Endothelial cell of umbilical vein (primary cell): ENCODE data around the gene LCN2. TPM values are rescaled to one million over a fixed set of nuclear protein-coding genes. Genes with fewer than 3 reads are reported as not detected.

Source experiments
- BruUV-seq: library from RNA; stranded (reverse); fragments of 400-500 nt; replicated peaks from 2 replicates; lab custom pipeline; 2021; lab: Mats Ljungman, UMichigan
- CTCF ChIA-PET: fragments of 300-600, 350-600 bp; sonication (Branson Sonifier 250); formaldehyde crosslinking; loops from one replicate; lab custom pipeline; 2021; ENCODE audit warnings: antibody characterized with exemption, inconsistent platforms; lab: Charles Lee
- POLR2A ChIA-PET: fragments of 300-600, 350-600 bp; sonication (Branson Sonifier 250); formaldehyde crosslinking; loops from one replicate; lab custom pipeline; 2021; ENCODE audit warnings: antibody characterized with exemption, inconsistent platforms; lab: Charles Lee
- DNase-seq: peaks from one replicate; pipeline ENCODE4 v3.0.0-alpha.2; 2011; ENCODE audit warnings: low read depth, low spot score
- FAIRE-seq: peaks from 2 replicates; lab custom pipeline; 2011; peaks lifted over from hg19 to GRCh38; lab: Jason Lieb, UNC
- H2AFZ ChIP-seq: 2 replicates; pipeline ENCODE4 v1.6.0; 2012; ENCODE audit warnings: low read depth, low read length, control low read depth, inconsistent platforms
- H3K27ac ChIP-seq: 2 replicates; pipeline ENCODE4 v1.5.1; 2011; ENCODE audit warnings: low read depth, mild to moderate bottlenecking, control low read depth, low read length, moderate library complexity; ENCODE audit not compliant: insufficient read depth
- H3K27me3 ChIP-seq, 2 experiments: 2 replicates each; pipeline versions ENCODE4 v1.6.0 to v1.6.1; 2011; ENCODE audit warnings: low read length in 2 of 2, mixed read lengths in 1 of 2; ENCODE audit not compliant: control insufficient read depth in 2 of 2, insufficient read depth in 2 of 2
- H3K36me3 ChIP-seq, 2 experiments: 2 replicates in 1 of 2; 3 replicates in 1 of 2; pipeline ENCODE4 v1.5.1; 2011; ENCODE audit warnings: low read length in 2 of 2, mild to moderate bottlenecking in 1 of 2, moderate library complexity in 1 of 2; ENCODE audit not compliant: control insufficient read depth in 2 of 2, insufficient read depth in 2 of 2; ENCODE audit errors: extremely low read depth in 1 of 2
- H3K4me1 ChIP-seq: 3 replicates; pipeline ENCODE4 v1.5.1; 2011; ENCODE audit warnings: mild to moderate bottlenecking, low read length; ENCODE audit not compliant: control insufficient read depth, insufficient read depth; ENCODE audit errors: extremely low read depth
- H3K4me2 ChIP-seq: 2 replicates; pipeline ENCODE4 v1.6.1; 2011; ENCODE audit warnings: low read length, control low read depth, mixed read lengths; ENCODE audit not compliant: insufficient read depth
- H3K4me3 ChIP-seq, 3 experiments: fragments of 200-600 bp in 1 of 3; sonication (generic), shearing (Covaris generic) in 1 of 3; replicated peaks in 1 of 3; 2 replicates each; pipeline ENCODE4 v1.5.1; 2011 to 2016; ENCODE audit warnings: control low read depth in 3 of 3, low read length in 3 of 3, mild to moderate bottlenecking in 2 of 3, inconsistent platforms in 1 of 3, low read depth in 1 of 3, moderate library complexity in 1 of 3; ENCODE audit not compliant: insufficient read depth in 1 of 3
- H3K79me2 ChIP-seq: 2 replicates; pipeline ENCODE4 v1.6.0; 2012; ENCODE audit warnings: low read length, inconsistent platforms; ENCODE audit not compliant: control insufficient read depth, insufficient read depth
- H3K9ac ChIP-seq: replicated peaks from 2 replicates; pipeline ENCODE3; 2011; ENCODE audit warnings: low read length, control low read depth; ENCODE audit not compliant: insufficient read depth; ENCODE audit errors: extremely low read depth
- H3K9me1 ChIP-seq: replicated peaks from 3 replicates; pipeline ENCODE4 v1.6.0; 2011; ENCODE audit warnings: mild to moderate bottlenecking, low read length; ENCODE audit not compliant: control insufficient read depth, insufficient read depth; ENCODE audit errors: extremely low read depth
- H3K9me3 ChIP-seq: replicated peaks from 2 replicates; pipeline ENCODE4 v1.5.1; 2012; ENCODE audit warnings: low read length, inconsistent platforms; ENCODE audit not compliant: control insufficient read depth, insufficient read depth
- H4K20me1 ChIP-seq: replicated peaks from 2 replicates; pipeline ENCODE3; 2011; ENCODE audit warnings: mild to moderate bottlenecking, low read length; ENCODE audit not compliant: control insufficient read depth, insufficient read depth; ENCODE audit errors: extremely low read depth
- CTCF ChIP-seq, 2 donors: IDR thresholded peaks; 1 replicate in 1 of 2; 2 replicates in 1 of 2; pipeline ENCODE4 v1.5.1; 2011; ENCODE audit warnings: low read length in 2 of 2, mild to moderate bottlenecking in 2 of 2, moderate library complexity in 2 of 2, control low read depth in 1 of 2, inconsistent platforms in 1 of 2, low read depth in 1 of 2; ENCODE audit not compliant: insufficient read depth in 1 of 2; ENCODE audit errors: extremely low read depth in 1 of 2
- EZH2 ChIP-seq: IDR thresholded peaks from 2 replicates; pipeline ENCODE4 v1.6.1; 2012; ENCODE audit warnings: borderline replicate concordance, low read depth, mild to moderate bottlenecking, moderate library complexity, low read length, inconsistent platforms; ENCODE audit not compliant: severe bottlenecking
- FOS ChIP-seq: IDR thresholded peaks from 2 replicates; pipeline ENCODE4 v1.6.1; 2011; ENCODE audit warnings: mild to moderate bottlenecking, low read length, moderate library complexity, borderline replicate concordance; ENCODE audit not compliant: insufficient read depth
- GATA2 ChIP-seq: IDR thresholded peaks from 2 replicates; pipeline ENCODE4 v1.7.0; 2011; ENCODE audit warnings: low read depth, mild to moderate bottlenecking, moderate library complexity, mixed read lengths, low read length; ENCODE audit not compliant: insufficient read length, insufficient read depth
- JUN ChIP-seq: IDR thresholded peaks from 2 replicates; pipeline ENCODE4 v1.6.1; 2011; ENCODE audit warnings: borderline replicate concordance, low read depth; ENCODE audit not compliant: insufficient read length, insufficient read depth
- MAX ChIP-seq: IDR thresholded peaks from 2 replicates; pipeline ENCODE4 v1.6.1; 2011; ENCODE audit not compliant: insufficient read depth, insufficient read length
- MYC ChIP-seq: IDR thresholded peaks from one replicate; pipeline ENCODE4 v1.6.1; 2011; ENCODE audit warnings: mild to moderate bottlenecking, low read depth, low read length
- POLR2A ChIP-seq: IDR thresholded peaks from 2 replicates; pipeline ENCODE4 v1.6.1; 2012; ENCODE audit warnings: low read depth, mild to moderate bottlenecking, control low read depth, low read length
- POLR2AphosphoS5 ChIP-seq: IDR thresholded peaks from 2 replicates; pipeline ENCODE4 v1.6.1; 2012; ENCODE audit warnings: low read depth, mild to moderate bottlenecking, control low read depth, low read length, moderate library complexity; ENCODE audit not compliant: insufficient read depth
- dilution Hi-C: fragments of 300-500 bp; cut with MboI; formaldehyde crosslinking; loops from one replicate; pipeline ENCODE4 v1.15.0; 2019; ENCODE audit warnings: low sequenced_read_pairs; ENCODE audit not compliant: extremely low pct_ligation_motif_present
- intact Hi-C: fragments of 100-400 bp; cut with micrococcal nuclease; formaldehyde crosslinking; loops from one replicate; pipeline ENCODE4 v1.10.0; 2022
- polyA plus RNA-seq, 4 experiments: library from polyadenylated mRNA; depleted of rRNA in 3 of 4; stranded (reverse) in 3 of 4; unstranded in 1 of 4; fragments of >200 nt; gene quantifications; 2 replicates each; pipeline versions ENCODE4 v1.2.1 to v1.2.3, GENCODE V29; 2011 to 2012; ENCODE audit warnings: missing spikeins in 1 of 4
- total RNA-seq: library from RNA; stranded (reverse); gene quantifications from 2 replicates; pipeline ENCODE4 v1.2.3, GENCODE V29; 2021

Gene LCN2
- total and polyA plus RNA-seq, 2 donors (not counting 3 experiments of a cell fraction or from before 2014, with no cell fraction given): not detected

DNA sequence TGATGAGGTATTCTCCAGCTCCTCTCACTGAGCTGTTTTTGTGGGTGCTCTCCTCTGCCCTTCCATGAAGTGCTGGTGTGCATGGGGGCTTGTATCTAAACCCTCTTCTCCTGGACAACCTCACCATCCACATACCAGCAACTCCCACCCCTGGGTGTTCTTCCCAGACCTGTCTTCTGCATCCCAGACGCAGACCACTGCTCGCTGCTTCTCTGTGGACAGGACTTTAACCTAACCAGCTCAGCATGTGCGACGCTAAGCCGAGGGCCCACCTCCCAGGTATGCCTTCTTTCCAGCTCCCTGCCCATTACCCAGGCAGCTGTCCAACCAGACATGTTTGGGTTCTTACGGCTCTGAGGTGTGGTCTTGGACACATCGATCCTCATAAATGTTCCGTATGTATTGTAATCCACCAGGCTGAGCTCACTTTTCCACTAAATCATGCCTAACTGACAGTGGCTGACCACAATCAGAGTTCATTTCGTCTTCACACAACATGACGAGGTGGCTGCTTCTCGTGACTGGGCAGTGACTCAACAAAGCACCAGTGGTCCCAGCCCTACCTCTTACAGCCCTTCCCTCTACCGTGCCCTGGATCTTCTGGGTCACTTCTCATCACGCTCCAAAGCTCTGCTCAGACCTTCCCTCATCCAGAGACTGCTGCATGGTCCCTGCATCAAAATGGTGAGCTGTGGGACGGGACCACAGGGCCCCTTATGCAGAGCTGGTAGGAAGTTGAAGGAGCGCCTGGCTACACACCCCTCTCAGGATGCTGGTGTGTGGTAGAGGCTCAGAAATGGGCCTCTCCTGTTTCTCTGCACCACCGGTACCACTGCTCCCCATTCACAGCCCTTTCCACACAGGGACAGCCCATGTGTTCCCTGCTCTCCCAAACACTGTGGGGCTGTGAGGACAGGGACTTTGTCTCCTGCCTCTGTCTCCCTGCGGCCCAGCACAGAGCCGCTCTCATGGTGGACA lies 12.1 kb upstream of the LCN2 start:
- no peak overlapping the region for H3K4me2 ChIP-seq
- no TSS peak for BruUV-seq

More for the DNA sequence above, 12.1 kb upstream of the LCN2 start:
- dilution Hi-C loops: no loop called here
- Histone ChIP-seq H4K20me1 (no peaks in the 10 kb centered on the region), H3K27me3 (peaks cover 14 to 16% of the 10 kb centered on the region in 2 experiments), H3K27ac (no peak overlapping the region), H3K9ac (no peak overlapping the region), H3K9me3 (no peaks in the 10 kb centered on the region), H3K9me1 (no peaks in the 10 kb centered on the region), H3K79me2 (no peaks in the 10 kb centered on the region), H3K4me1 (no peaks in the 10 kb centered on the region), H3K36me3 (no peaks in the 10 kb centered on the region), H3K4me3 (no peak overlapping the region), H2AFZ (no peak overlapping the region)
- FAIRE-seq: no peak
- CTCF ChIA-PET: interaction anchor here (0.7 to 1.5 kb wide), 3 partner anchors 9 to 1474 kb away, joined by 3 to 4 read pairs (median 3); no protein-coding TSS in a partner anchor
- POLR2A ChIA-PET: interaction anchor here (0.6 kb wide), 1 partner anchor 105 kb away, joined by 5 read pairs; no protein-coding TSS in a partner anchor
- no peak for DNase-seq
- no peak for TF ChIP-seq JUN
- no peak for TF ChIP-seq MAX
- TF ChIP-seq CTCF (IDR thresholded peaks at IDR 0.05; ENCODE audit: extremely low read depth in 1 of 2, insufficient read depth in 1 of 2, low read depth in 1 of 2, low read length in 2 of 2): no peak
- TF ChIP-seq FOS: no peak
- no peak for TF ChIP-seq POLR2AphosphoS5
- no peak for TF ChIP-seq POLR2A
- TF ChIP-seq EZH2: no peak
- no peak for TF ChIP-seq MYC
- TF ChIP-seq GATA2: no peak
- intact Hi-C loops: no loop called here
